Measurements from ENCODE around the gene MAPKAP1.

Gene MAPKAP1

GRCh38 chr9:125674981-125675973, 31.7 kb downstream of the MAPKAP1 start:
- Histone ChIP-seq H3K4me3 (ENCODE audit: insufficient read length, low read depth) (no peak overlapping the region), H3K36me3 (ENCODE audit: insufficient read depth, insufficient read length, low read length) (peaks cover 24% of the 10 kb centered on the region), H3K9me3 (ENCODE audit: insufficient read depth, low read length) (no peaks in the 10 kb centered on the region), H3K27me3 (ENCODE audit: insufficient read depth, insufficient read length) (no peaks in the 10 kb centered on the region), H3K4me1 (ENCODE audit: insufficient read depth, insufficient read length) (no peaks in the 10 kb centered on the region), H3K9ac (ENCODE audit: insufficient read length, low read depth) (no peak overlapping the region)
- DNase-seq (ENCODE audit: low read depth, low spot score) = no peak
- no peak for TF ChIP-seq YY1 (IDR thresholded peaks at IDR 0.05; ENCODE audit: insufficient read depth, insufficient read length)
- no peak for TF ChIP-seq SUZ12 (IDR thresholded peaks at IDR 0.05; ENCODE audit: extremely low read depth, insufficient read depth, insufficient read length)
- no peak for TF ChIP-seq ZNF274 (IDR thresholded peaks at IDR 0.05; ENCODE audit: low read depth, low read length)

- TF ChIP-seq ZNF274 (IDR thresholded peaks at IDR 0.05; ENCODE audit: low read depth, low read length) = no peak
- no peak for TF ChIP-seq YY1 (IDR thresholded peaks at IDR 0.05; ENCODE audit: insufficient read depth, insufficient read length)
- TF ChIP-seq SUZ12 (IDR thresholded peaks at IDR 0.05; ENCODE audit: extremely low read depth, insufficient read depth, insufficient read length) = no peak
- DNase-seq (ENCODE audit: low read depth, low spot score) = no peak
Observed at GRCh38 chr9:125672876-125673275, 34.1 kb downstream of the MAPKAP1 start.

GRCh38 chr9:125663127-125663526, 43.9 kb downstream of the MAPKAP1 start:
- H3K4me1 ChIP-seq (ENCODE audit: insufficient read depth, insufficient read length) = no peaks in the 10 kb centered on the region
- peaks cover 30% of the 10 kb centered on the region for H3K36me3 ChIP-seq (ENCODE audit: insufficient read depth, insufficient read length, low read length)
- H3K27me3 ChIP-seq (ENCODE audit: insufficient read depth, insufficient read length) = no peaks in the 10 kb centered on the region
- TF ChIP-seq YY1 (IDR thresholded peaks at IDR 0.05; ENCODE audit: insufficient read depth, insufficient read length) (no peak), ZNF274 (IDR thresholded peaks at IDR 0.05; ENCODE audit: low read depth, low read length) (no peak), SUZ12 (IDR thresholded peaks at IDR 0.05; ENCODE audit: extremely low read depth, insufficient read depth, insufficient read length) (no peak)
- H3K9me3 ChIP-seq (ENCODE audit: insufficient read depth, low read length) = no peaks in the 10 kb centered on the region
- no peak overlapping the region for H3K9ac ChIP-seq (ENCODE audit: insufficient read length, low read depth)
- no peak overlapping the region for H3K4me3 ChIP-seq (ENCODE audit: insufficient read length, low read depth)
- no peak for DNase-seq (ENCODE audit: low read depth, low spot score)

More at GRCh38 chr9:125672876-125673275, 34.1 kb downstream of the MAPKAP1 start:
- Histone ChIP-seq H3K9ac (ENCODE audit: insufficient read length, low read depth) (no peak overlapping the region), H3K27me3 (ENCODE audit: insufficient read depth, insufficient read length) (no peaks in the 10 kb centered on the region), H3K4me1 (ENCODE audit: insufficient read depth, insufficient read length) (no peaks in the 10 kb centered on the region), H3K9me3 (ENCODE audit: insufficient read depth, low read length) (no peaks in the 10 kb centered on the region), H3K36me3 (ENCODE audit: insufficient read depth, insufficient read length, low read length) (peaks cover 32% of the 10 kb centered on the region), H3K4me3 (ENCODE audit: insufficient read length, low read depth) (no peak overlapping the region)

- TF ChIP-seq ZNF274 (IDR thresholded peaks at IDR 0.05; ENCODE audit: low read depth, low read length) (no peak), YY1 (IDR thresholded peaks at IDR 0.05; ENCODE audit: insufficient read depth, insufficient read length) (no peak), SUZ12 (IDR thresholded peaks at IDR 0.05; ENCODE audit: extremely low read depth, insufficient read depth, insufficient read length) (no peak)
- no peaks in the 10 kb centered on the region for H3K9me3 ChIP-seq (ENCODE audit: insufficient read depth, low read length)
- H3K9ac ChIP-seq (ENCODE audit: insufficient read length, low read depth) = no peak overlapping the region
- H3K36me3 ChIP-seq (ENCODE audit: insufficient read depth, insufficient read length, low read length) = peaks cover 24% of the 10 kb centered on the region
- H3K4me3 ChIP-seq (ENCODE audit: insufficient read length, low read depth) = no peak overlapping the region
- DNase-seq (ENCODE audit: low read depth, low spot score) = no peak
- H3K4me1 ChIP-seq (ENCODE audit: insufficient read depth, insufficient read length) = peaks cover 7% of the 10 kb centered on the region
- H3K27me3 ChIP-seq (ENCODE audit: insufficient read depth, insufficient read length) = no peaks in the 10 kb centered on the region
Observed at GRCh38 chr9:125660557-125660956, 46.5 kb downstream of the MAPKAP1 start.

GRCh38 chr9:125659954-125660353, 47.1 kb downstream of the MAPKAP1 start:
- H3K9me3 ChIP-seq (ENCODE audit: insufficient read depth, low read length) = no peaks in the 10 kb centered on the region

GRCh38 chr9:125659201-125659840, 47.7 kb downstream of the MAPKAP1 start:
- no peak for DNase-seq (ENCODE audit: low read depth, low spot score)
- Histone ChIP-seq H3K9ac (ENCODE audit: insufficient read length, low read depth) (no peak overlapping the region), H3K4me3 (ENCODE audit: insufficient read length, low read depth) (no peak overlapping the region), H3K27me3 (ENCODE audit: insufficient read depth, insufficient read length) (no peaks in the 10 kb centered on the region), H3K4me1 (ENCODE audit: insufficient read depth, insufficient read length) (peaks cover 7% of the 10 kb centered on the region), H3K36me3 (ENCODE audit: insufficient read depth, insufficient read length, low read length) (peaks cover 21% of the 10 kb centered on the region), H3K9me3 (ENCODE audit: insufficient read depth, low read length) (no peaks in the 10 kb centered on the region)
- TF ChIP-seq ZNF274 (IDR thresholded peaks at IDR 0.05; ENCODE audit: low read depth, low read length) (no peak), YY1 (IDR thresholded peaks at IDR 0.05; ENCODE audit: insufficient read depth, insufficient read length) (no peak), SUZ12 (IDR thresholded peaks at IDR 0.05; ENCODE audit: extremely low read depth, insufficient read depth, insufficient read length) (no peak)

More at GRCh38 chr9:125659954-125660353, 47.1 kb downstream of the MAPKAP1 start:
- no peak for DNase-seq (ENCODE audit: low read depth, low spot score)
- Histone ChIP-seq H3K36me3 (ENCODE audit: insufficient read depth, insufficient read length, low read length) (peaks cover 21% of the 10 kb centered on the region), H3K4me3 (ENCODE audit: insufficient read length, low read depth) (no peak overlapping the region), H3K4me1 (ENCODE audit: insufficient read depth, insufficient read length) (peaks cover 7% of the 10 kb centered on the region), H3K9ac (ENCODE audit: insufficient read length, low read depth) (no peak overlapping the region), H3K27me3 (ENCODE audit: insufficient read depth, insufficient read length) (no peaks in the 10 kb centered on the region)
- TF ChIP-seq ZNF274 (IDR thresholded peaks at IDR 0.05; ENCODE audit: low read depth, low read length) = no peak
- no peak for TF ChIP-seq YY1 (IDR thresholded peaks at IDR 0.05; ENCODE audit: insufficient read depth, insufficient read length)
- TF ChIP-seq SUZ12 (IDR thresholded peaks at IDR 0.05; ENCODE audit: extremely low read depth, insufficient read depth, insufficient read length) = no peak

GRCh38 chr9:125656560-125656959, 50.4 kb downstream of the MAPKAP1 start:
- peaks cover 14% of the 10 kb centered on the region for H3K36me3 ChIP-seq (ENCODE audit: insufficient read depth, insufficient read length, low read length)
- no peak for DNase-seq (ENCODE audit: low read depth, low spot score)
- TF ChIP-seq ZNF274 (IDR thresholded peaks at IDR 0.05; ENCODE audit: low read depth, low read length) (no peak), YY1 (IDR thresholded peaks at IDR 0.05; ENCODE audit: insufficient read depth, insufficient read length) (no peak), SUZ12 (IDR thresholded peaks at IDR 0.05; ENCODE audit: extremely low read depth, insufficient read depth, insufficient read length) (no peak)
- H3K9me3 ChIP-seq (ENCODE audit: insufficient read depth, low read length) = no peaks in the 10 kb centered on the region
- H3K4me3 ChIP-seq (ENCODE audit: insufficient read length, low read depth) = no peak overlapping the region
- H3K27me3 ChIP-seq (ENCODE audit: insufficient read depth, insufficient read length) = no peaks in the 10 kb centered on the region
- H3K4me1 ChIP-seq (ENCODE audit: insufficient read depth, insufficient read length) = peaks cover 9% of the 10 kb centered on the region
- no peak overlapping the region for H3K9ac ChIP-seq (ENCODE audit: insufficient read length, low read depth)
